DND-41 (cell line): ENCODE measurements around the gene SLIT1.

Source experiments
- ATAC-seq: fragments of 200-7000 bp; cut with Tn5 transposase; 3 replicates; pipeline ENCODE4 v1.9.1; 2021; ENCODE audit warnings: low read depth; ENCODE audit not compliant: insufficient read depth
- DNase-seq: peaks from one replicate; pipeline ENCODE4 v3.0.0-alpha.2; 2020
- H2AFZ ChIP-seq: 2 replicates; pipeline ENCODE4 v1.6.0; 2012; ENCODE audit warnings: low read depth, low read length
- H3K27ac ChIP-seq: 2 replicates; pipeline ENCODE4 v1.5.1; 2012; ENCODE audit warnings: low read length, inconsistent platforms
- H3K27me3 ChIP-seq: fragments of 200-600 bp; sonication (generic); 2 replicates; pipeline ENCODE4 v1.6.0; 2012; ENCODE audit warnings: low read length, mild to moderate bottlenecking, inconsistent platforms; ENCODE audit not compliant: insufficient read depth, poor library complexity
- H3K36me3 ChIP-seq: 2 replicates; pipeline ENCODE4 v1.5.1; 2012; ENCODE audit warnings: low read length, inconsistent platforms; ENCODE audit not compliant: insufficient read depth
- H3K4me1 ChIP-seq: 2 replicates; pipeline ENCODE4 v1.5.1; 2012; ENCODE audit warnings: mild to moderate bottlenecking, low read length; ENCODE audit not compliant: insufficient read depth
- H3K4me2 ChIP-seq: 2 replicates; pipeline ENCODE4 v1.6.0; 2012; ENCODE audit warnings: mild to moderate bottlenecking, moderate library complexity, low read length, inconsistent platforms; ENCODE audit not compliant: insufficient read depth
- H3K4me3 ChIP-seq, 2 experiments: fragments of 200-600 bp in 1 of 2; shearing (Covaris generic) in 1 of 2; 2 replicates each; pipeline ENCODE4 v1.5.1; 2012 to 2016; ENCODE audit warnings: inconsistent platforms in 2 of 2, low read length in 2 of 2, mild to moderate bottlenecking in 2 of 2, low read depth in 1 of 2, moderate library complexity in 1 of 2
- H3K79me2 ChIP-seq: 2 replicates; pipeline ENCODE4 v1.6.0; 2012; ENCODE audit warnings: low read length, inconsistent platforms; ENCODE audit not compliant: insufficient read depth
- H3K9ac ChIP-seq: 2 replicates; pipeline ENCODE4 v1.6.0; 2012; ENCODE audit warnings: low read depth, mild to moderate bottlenecking, inconsistent platforms, low read length, moderate library complexity
- H3K9me3 ChIP-seq: 2 replicates; pipeline ENCODE4 v1.5.1; 2012; ENCODE audit warnings: low read length, moderate library complexity, mild to moderate bottlenecking, inconsistent platforms; ENCODE audit not compliant: insufficient read depth, severe bottlenecking
- H4K20me1 ChIP-seq: 2 replicates; pipeline ENCODE4 v1.6.0; 2012; ENCODE audit warnings: low read length; ENCODE audit not compliant: insufficient read depth
- EZH2 ChIP-seq: IDR thresholded peaks from 3 replicates; pipeline ENCODE4 v1.6.1; 2012; ENCODE audit warnings: borderline replicate concordance, low read depth, mild to moderate bottlenecking, moderate library complexity, low read length, inconsistent platforms; ENCODE audit not compliant: severe bottlenecking
- TF ChIP-seq, protein P1 (sequence below): IDR thresholded peaks from 2 replicates; pipeline ENCODE4 v1.5.1; 2012; ENCODE audit warnings: borderline replicate concordance, low read length, moderate library complexity, mild to moderate bottlenecking; ENCODE audit not compliant: poor library complexity, severe bottlenecking; ENCODE audit errors: extremely low read depth

SLIT1 gene

DNA sequence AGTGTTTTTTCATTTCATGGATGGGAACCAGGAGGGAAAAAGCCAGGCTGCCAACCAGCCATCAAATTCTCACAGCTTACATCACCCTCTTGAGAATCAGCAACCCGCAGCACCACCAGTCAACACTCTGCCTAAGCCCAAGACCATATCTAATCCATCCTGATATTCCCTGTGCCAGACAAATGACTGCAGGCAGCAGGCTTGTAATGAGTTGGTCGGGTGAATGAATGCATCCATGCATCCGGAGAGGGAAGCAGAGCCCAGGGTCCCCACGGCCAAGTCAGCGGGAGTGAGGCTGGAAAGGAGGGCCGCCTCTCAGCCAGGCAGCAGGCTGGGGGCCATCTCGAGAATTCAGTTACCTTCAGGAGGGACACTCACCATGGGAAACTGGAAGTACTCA is 46.9 kb downstream of the SLIT1 start:
- Histone ChIP-seq H3K9me3 (no peaks in the 10 kb centered on the region), H3K36me3 (no peaks in the 10 kb centered on the region), H3K27ac (no peak overlapping the region), H2AFZ (no peak overlapping the region), H4K20me1 (no peaks in the 10 kb centered on the region), H3K4me2 (no peak overlapping the region), H3K27me3 (peaks cover 2% of the 10 kb centered on the region), H3K4me3 (no peak overlapping the region), H3K79me2 (no peaks in the 10 kb centered on the region), H3K4me1 (no peaks in the 10 kb centered on the region), H3K9ac (no peak overlapping the region)
- TF ChIP-seq, protein P1, sequence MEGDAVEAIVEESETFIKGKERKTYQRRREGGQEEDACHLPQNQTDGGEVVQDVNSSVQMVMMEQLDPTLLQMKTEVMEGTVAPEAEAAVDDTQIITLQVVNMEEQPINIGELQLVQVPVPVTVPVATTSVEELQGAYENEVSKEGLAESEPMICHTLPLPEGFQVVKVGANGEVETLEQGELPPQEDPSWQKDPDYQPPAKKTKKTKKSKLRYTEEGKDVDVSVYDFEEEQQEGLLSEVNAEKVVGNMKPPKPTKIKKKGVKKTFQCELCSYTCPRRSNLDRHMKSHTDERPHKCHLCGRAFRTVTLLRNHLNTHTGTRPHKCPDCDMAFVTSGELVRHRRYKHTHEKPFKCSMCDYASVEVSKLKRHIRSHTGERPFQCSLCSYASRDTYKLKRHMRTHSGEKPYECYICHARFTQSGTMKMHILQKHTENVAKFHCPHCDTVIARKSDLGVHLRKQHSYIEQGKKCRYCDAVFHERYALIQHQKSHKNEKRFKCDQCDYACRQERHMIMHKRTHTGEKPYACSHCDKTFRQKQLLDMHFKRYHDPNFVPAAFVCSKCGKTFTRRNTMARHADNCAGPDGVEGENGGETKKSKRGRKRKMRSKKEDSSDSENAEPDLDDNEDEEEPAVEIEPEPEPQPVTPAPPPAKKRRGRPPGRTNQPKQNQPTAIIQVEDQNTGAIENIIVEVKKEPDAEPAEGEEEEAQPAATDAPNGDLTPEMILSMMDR = no peak
- TF ChIP-seq EZH2 = no peak
- no peak for ATAC-seq
- DNase-seq = no peak

DNA sequence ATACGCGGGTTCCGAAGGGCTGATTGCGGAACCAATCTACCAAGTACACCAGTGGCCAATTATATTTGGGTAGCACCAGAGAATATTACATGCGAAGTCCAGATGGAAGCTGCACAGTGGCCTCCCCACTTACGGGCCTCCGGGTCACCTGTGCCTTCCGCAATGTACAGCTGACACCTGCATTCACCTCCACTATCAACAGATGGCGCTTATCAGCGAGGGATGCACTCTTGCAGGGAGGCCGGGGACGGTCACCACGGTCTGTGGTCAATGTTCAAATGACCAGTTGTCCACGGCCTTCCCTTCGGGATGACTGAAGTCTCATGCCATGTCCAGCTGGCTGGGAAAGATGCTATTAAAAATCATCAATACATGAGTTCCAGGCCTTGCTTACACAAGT is 47.6 kb downstream of the SLIT1 start:
- no peak overlapping the region for H2AFZ ChIP-seq
- no peaks in the 10 kb centered on the region for H3K9me3 ChIP-seq
- no peaks in the 10 kb centered on the region for H3K4me1 ChIP-seq
- no peaks in the 10 kb centered on the region for H4K20me1 ChIP-seq
- H3K9ac ChIP-seq = no peak overlapping the region
- TF ChIP-seq, protein P1 = peak; percentile 39
- no peak for TF ChIP-seq EZH2
- H3K4me3 ChIP-seq = no peak overlapping the region
- no peaks in the 10 kb centered on the region for H3K79me2 ChIP-seq
- no peak overlapping the region for H3K27ac ChIP-seq
- no peak overlapping the region for H3K4me2 ChIP-seq
- peaks cover 2% of the 10 kb centered on the region for H3K27me3 ChIP-seq
- ATAC-seq (no peak), DNase-seq (no peak)
- H3K36me3 ChIP-seq = no peaks in the 10 kb centered on the region

DNA sequence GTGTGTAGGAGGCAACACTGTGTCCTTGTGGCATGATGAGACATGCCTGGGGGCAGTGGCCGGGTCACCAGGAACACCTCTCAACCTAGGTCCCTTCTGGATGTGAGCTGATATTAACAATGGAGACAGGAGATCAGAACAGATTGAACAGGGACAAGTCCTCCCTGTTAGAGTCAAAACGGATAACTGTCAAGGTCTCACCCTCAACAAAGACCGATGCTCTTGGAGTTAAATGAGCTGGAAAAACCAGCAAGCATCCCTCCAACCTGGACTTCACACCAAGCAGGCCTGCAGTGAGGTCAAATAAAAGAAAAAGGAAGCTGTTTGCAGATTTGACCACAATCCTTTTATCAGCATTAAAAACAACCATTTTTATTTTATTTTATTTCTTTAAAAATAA is 49.0 kb downstream of the SLIT1 start:
- H3K79me2 ChIP-seq = no peaks in the 10 kb centered on the region
- TF ChIP-seq, protein P1 = no peak
- no peak for TF ChIP-seq EZH2
- no peak overlapping the region for H3K4me3 ChIP-seq
- H3K4me1 ChIP-seq = no peaks in the 10 kb centered on the region
- DNase-seq (no peak), ATAC-seq (no peak)
- H3K36me3 ChIP-seq = no peaks in the 10 kb centered on the region
- H3K27ac ChIP-seq = no peak overlapping the region
- peaks cover 2% of the 10 kb centered on the region for H3K27me3 ChIP-seq
- H3K9ac ChIP-seq = no peak overlapping the region
- no peaks in the 10 kb centered on the region for H4K20me1 ChIP-seq
- no peak overlapping the region for H3K4me2 ChIP-seq
- no peak overlapping the region for H2AFZ ChIP-seq
- H3K9me3 ChIP-seq = no peaks in the 10 kb centered on the region

DNA sequence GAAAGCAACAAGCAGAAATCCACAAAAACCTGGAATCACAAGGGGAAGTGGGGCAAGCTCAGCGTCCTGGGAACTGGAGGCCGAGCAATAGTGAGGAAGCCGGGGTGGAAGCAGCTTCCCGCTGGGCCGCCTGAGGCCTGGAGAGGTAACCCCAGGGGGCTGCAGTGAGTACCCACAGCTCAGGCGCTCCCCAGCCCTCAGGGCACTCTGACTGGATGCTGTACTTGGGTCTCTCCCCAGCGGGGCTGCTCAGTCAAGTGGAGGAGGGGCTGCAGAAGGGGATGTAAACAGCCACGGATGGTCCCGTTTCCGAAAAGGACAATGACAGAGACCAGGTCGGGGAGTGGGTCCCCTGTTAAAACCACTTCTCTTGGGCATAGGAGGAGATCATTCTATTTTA is 50.3 kb downstream of the SLIT1 start:
- H3K9me3 ChIP-seq = no peaks in the 10 kb centered on the region
- H4K20me1 ChIP-seq = no peaks in the 10 kb centered on the region; the same call in 1 of the 2 replicates
- peaks cover 2% of the 10 kb centered on the region for H3K27me3 ChIP-seq
- no peak overlapping the region for H3K9ac ChIP-seq
- ATAC-seq (no peak), DNase-seq (no peak)
- H2AFZ ChIP-seq = no peak overlapping the region
- H3K79me2 ChIP-seq = no peaks in the 10 kb centered on the region
- H3K4me3 ChIP-seq = no peak overlapping the region
- H3K4me1 ChIP-seq = no peaks in the 10 kb centered on the region
- TF ChIP-seq, protein P1 = no peak
- no peak for TF ChIP-seq EZH2
- no peaks in the 10 kb centered on the region for H3K36me3 ChIP-seq
- no peak overlapping the region for H3K4me2 ChIP-seq
- no peak overlapping the region for H3K27ac ChIP-seq
